ENCODE measurements around the gene ITPRIPL2.

ITPRIPL2 gene

GRCh38 chr16:19123535-19124178 is 9.9 kb downstream of the ITPRIPL2 start:
- no peak for DNase-seq

GRCh38 chr16:19126300-19126699 is 12.5 kb downstream of the ITPRIPL2 start:
- no peak for DNase-seq

- DNase-seq: no peak
Measured at GRCh38 chr16:19127205-19127604, 13.4 kb downstream of the ITPRIPL2 start.

DNA sequence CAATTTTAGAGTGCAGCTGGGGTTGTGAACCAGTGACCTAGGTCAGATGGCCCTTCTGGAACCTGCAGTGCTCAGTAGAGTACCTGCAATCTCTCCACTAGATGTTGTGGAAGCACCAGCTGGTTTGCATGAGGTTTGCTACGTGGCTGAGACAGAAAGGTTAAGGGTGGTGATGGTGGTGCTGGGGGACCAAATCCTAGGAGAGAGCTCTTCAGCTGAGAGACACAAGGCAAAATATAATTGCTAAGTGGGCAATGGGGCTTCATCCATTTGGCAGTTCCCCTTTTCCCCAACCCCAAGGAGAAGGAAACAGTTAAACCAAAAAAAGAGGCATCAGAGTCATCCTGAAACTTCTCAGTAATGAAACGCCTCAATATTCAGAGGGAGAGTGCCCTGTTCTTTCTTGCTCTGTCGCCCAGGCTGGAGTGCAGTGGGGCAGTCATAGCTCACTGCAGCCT is 13.9 kb downstream of the ITPRIPL2 start:
- DNase-seq: no peak

GRCh38 chr16:19128454-19129200 is 14.9 kb downstream of the ITPRIPL2 start:
- DNase-seq: no peak

GRCh38 chr16:19130385-19130784 is 16.6 kb downstream of the ITPRIPL2 start:
- no peak for DNase-seq

DNA sequence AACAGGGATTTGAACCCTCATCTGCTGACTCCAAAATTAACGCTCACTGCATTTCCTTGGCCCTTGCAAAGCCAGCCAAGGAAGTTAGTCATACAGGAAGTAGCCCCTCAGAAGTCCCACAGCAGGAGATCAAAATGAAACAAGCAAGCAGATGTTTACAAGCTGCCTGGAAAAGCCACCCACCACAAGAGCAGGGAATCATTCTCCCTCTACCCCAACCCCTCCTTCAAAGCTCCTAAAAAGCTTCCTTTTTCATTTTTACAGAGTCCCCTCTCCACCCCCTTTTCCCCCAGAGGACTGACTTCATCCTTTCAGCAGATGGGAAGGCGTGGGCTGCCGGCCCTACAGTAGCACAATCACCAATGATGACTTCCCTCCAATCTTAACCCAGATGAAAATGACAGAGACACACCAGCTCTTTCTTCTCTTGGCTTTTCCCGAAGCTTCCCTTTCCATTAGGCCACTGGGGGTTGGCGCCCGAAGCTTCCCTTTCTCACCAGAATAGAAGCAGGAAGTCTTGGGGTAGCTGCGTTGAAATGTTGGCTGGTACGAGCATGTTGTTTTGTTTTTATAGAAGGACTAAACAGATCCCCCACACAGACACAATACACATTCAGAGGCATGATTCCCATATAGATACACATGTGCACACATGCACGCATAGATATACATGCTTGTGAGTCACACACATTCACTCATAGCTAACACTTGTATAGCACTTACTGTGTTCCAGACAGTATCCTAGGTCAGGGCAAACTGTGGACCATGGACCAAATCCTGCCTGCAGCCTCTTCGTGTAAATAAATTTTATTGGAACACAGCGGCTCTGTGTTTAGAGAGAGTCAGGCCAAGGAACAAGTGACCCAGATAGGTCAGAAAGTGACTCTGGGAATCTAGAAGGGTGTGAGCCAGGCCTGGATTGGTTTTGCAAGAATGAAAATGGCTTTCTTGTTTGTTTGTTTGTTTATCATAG is 17.4 kb downstream of the ITPRIPL2 start:
- DNase-seq: peak in 1 of 2 donors; percentile 85

- DNase-seq: no peak
Measured at GRCh38 chr16:19131825-19132218, 18.1 kb downstream of the ITPRIPL2 start.

DNA sequence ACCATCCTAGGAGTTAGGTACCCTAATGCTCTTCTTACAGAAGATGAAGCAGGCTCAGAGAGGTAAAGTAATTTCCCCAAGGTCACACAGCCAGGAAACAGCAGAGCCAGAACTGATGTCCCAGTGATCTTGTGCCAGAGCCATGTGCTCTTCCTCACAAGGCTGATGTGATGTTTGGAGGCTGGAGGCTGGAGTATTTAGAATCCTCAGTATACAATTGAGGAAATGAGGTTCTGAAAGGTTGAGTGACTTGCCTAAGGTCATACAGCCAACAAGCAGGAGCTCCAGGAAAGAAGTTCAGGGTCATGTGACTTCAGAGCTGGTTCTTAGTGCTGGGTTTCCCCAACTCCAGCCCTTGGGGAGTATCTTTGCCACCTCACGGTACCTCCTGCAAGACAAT is 18.5 kb downstream of the ITPRIPL2 start:
- DNase-seq: no peak

- no peak for DNase-seq
Measured at GRCh38 chr16:19132898-19133297, 19.1 kb downstream of the ITPRIPL2 start.

DNA sequence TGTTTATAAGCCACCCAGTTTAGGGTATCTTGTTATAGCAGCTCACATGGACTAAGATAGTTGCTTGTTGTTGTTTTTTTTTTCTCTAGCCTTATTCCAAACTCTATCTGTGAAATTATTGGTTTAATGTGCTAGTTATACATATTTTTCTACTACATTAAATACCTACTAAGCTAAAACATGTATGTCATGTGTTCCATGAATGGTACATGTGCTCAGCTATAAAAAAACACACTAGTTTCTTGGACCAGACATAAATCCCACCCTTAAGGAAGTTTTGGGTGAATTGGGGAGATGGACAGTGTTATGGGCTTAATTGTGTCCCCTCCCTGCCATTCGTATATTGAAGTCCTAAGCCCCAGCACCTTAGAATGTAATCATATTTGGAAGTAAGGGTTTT is 19.8 kb downstream of the ITPRIPL2 start:
- DNase-seq: no peak

- DNase-seq: no peak
Measured at GRCh38 chr16:19135201-19135842, 21.6 kb downstream of the ITPRIPL2 start.

DNA sequence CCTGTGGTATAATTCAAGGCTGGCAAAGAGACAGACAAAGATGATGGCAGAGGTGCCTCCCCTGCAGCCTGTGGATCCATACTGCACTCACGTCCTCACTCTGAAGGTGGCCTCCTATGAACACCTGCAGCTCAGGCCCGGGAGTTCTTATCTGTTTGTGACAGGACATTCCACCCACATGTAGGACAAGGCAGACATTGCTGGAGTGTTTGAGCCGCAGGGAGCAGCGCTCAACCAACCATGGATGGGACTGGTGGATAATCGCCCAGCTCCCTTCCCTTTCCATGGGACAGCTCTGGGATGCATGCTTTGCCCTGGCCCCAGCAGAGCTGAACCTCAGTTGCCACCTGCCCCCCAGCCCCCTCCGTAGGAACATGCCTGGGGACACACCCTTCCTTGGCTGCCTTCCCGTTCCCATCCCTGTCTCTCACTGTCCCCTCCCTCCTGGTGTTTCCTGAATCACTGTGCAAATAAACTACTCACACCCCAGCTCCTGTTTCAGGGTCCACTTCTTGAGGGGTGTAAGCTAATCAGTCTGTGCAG is 22.2 kb downstream of the ITPRIPL2 start:
- no peak for DNase-seq

DNA sequence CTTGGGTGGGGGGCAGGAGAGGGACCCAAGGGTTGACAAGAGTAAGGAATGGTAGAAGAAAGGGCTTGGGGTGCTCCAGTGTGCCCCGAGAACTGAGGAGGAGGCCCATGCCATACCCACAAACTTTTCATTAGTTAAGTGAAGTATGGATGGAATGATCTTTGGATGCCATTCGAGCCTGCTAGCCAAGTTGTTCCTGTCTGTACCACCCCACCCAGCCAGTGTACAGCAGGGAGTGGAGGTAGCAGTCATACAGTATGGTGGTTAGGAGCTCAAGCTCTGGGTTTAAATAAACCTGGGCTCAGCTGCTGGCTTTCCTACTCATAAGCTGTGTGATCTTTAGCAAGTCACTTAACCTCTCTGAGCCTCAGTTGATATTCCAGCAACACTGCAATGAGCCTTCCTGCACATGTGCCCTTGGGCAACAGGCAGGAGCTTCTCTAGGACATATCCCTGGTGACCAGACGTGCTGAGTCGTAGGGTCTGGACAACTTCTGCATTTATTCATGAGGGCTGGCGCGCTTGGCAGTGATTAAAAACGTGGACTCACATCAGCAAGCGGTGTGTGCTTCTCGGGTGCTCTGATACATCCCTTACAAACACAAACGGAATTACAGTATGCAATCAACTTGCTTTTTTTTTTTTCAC is 22.9 kb downstream of the ITPRIPL2 start:
- DNase-seq: peak in 1 of 2 donors; percentile 23

- no peak for DNase-seq
Measured at GRCh38 chr16:19137201-19138128, 23.7 kb downstream of the ITPRIPL2 start.

- DNase-seq: no peak
Measured at GRCh38 chr16:19138601-19139000, 24.8 kb downstream of the ITPRIPL2 start.

GRCh38 chr16:19139436-19140091 is 25.8 kb downstream of the ITPRIPL2 start:
- no peak for DNase-seq

DNA sequence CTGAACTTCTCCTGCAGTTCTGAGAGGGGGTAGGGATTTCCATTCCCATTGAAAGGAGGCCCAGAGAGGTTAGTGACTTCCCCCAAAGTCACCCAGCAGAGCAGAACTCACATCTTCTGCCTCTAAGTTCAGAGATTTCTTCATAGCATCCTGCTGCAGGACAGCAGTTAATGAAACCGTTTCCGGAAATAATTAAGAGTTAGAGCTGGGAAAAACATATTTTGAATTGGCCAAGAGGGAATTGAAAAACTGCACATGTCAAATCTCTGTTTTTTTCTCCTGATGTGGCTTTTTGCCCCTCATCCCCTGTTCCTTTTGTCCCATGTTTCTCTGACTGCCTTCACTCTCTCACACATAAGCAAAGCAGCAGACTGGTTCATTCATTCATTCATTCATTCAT is 26.6 kb downstream of the ITPRIPL2 start:
- DNase-seq: no peak

DNA sequence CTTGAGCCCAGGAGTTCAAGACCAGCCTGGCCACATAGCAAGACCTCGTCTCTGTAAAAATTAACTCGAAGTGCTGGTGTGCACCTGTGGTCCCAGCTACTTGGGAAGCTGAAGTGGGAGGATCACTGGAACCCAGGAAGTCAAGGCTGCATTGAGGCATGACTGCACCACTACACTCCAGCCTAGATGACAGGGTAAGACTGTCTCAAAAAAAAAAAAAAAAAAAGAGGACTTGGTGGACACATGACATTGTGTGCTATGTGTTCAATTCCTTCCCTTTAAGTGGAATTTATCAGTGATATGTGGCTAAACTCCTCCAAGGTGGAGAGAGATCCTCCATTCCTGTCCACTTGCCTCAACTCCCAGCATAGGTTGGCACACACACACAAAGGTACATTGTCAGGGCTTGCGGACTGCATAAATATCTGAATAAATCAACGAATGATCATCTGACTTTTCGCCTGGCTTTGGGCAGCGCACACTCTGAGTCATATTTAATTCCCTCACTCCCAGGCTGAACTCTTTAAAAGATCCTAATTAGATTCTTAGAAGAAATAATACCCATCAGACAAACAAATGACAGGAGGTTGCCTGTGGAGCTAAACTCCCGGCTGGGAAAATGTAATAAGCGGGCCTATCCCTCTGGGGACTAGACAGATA is 29.3 kb downstream of the ITPRIPL2 start:
- no peak for DNase-seq

DNA sequence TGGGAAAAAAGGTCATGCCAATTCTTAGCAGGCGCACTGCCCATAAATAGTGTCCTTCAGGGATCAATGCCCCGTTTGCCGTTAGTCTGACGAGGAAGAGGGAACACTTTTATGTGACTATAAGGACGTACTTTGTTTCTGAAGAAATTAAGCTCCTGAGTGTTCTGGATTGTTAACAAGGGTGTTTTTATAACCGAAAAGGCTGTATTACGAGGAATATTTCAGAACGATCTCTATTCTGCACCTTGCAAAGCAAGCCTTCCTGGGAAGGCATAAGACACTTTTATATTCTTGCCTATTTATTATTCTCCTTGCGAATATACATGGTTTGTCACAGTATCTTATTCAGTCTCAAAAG is 29.8 kb downstream of the ITPRIPL2 start:
- DNase-seq: no peak

All from bone marrow (tissue), 2 donors.